Testis (tissue), 3 donors: ENCODE data around the gene MRI1. TPM values are rescaled to one million over a fixed set of nuclear protein-coding genes. Genes with fewer than 3 reads are reported as not detected.

ENCODE experiments used
- DNase-seq: peaks from one replicate; pipeline ENCODE4 v3.0.0-alpha.2; 2019
- H3K27ac ChIP-seq, 2 donors: fragments of 200-600 bp; sonication (generic); one replicate each; pipeline ENCODE4 v1.5.1; 2019
- H3K27me3 ChIP-seq: fragments of 200-600 bp; sonication (generic); one replicate; pipeline ENCODE4 v1.5.1; 2019
- H3K36me3 ChIP-seq: fragments of 200-600 bp; sonication (generic); one replicate; pipeline ENCODE4 v1.5.1; 2017; ENCODE audit warnings: low read depth; ENCODE audit errors: missing control alignments
- H3K4me1 ChIP-seq: fragments of 200-600 bp; sonication (generic); one replicate; pipeline ENCODE4 v1.5.1; 2019
- H3K4me3 ChIP-seq, 2 donors: fragments of 200-600 bp; sonication (generic); one replicate each; pipeline ENCODE4 v1.5.1; 2017 to 2019
- H3K9me3 ChIP-seq: fragments of 200-600 bp; sonication (generic); one replicate; pipeline ENCODE4 v1.5.1; 2017
- POLR2A ChIP-seq: fragments of 450-650 bp; IDR thresholded peaks from one replicate; pipeline ENCODE4 v1.6.1; 2017; ENCODE audit warnings: antibody characterized with exemption, mild to moderate bottlenecking, moderate library complexity
- WGBS, 2 donors: methylation state at CpG; one replicate each; pipeline ENCODE4 v1.1.5; 2018; 5-methylcytosine and 5-hydroxymethylcytosine counted together
- intact Hi-C: fragments of 100-400 bp; cut with DNase I; formaldehyde crosslinking; loops from one replicate; pipeline ENCODE4 v1.15.1; 2023; ENCODE audit warnings: low total_unique reads
- polyA plus RNA-seq: library from polyadenylated mRNA; stranded (reverse); fragments of 350-450 nt; fragmentation: Illumina TruSeq; extraction: RNeasy Lipid Tissue Mini Kit (QIAGEN cat#74804); gene quantifications from one replicate; pipeline ENCODE4 v1.2.3, GENCODE V29; 2014; ENCODE audit warnings: low read depth, low replicate concordance; ENCODE audit not compliant: insufficient read depth
- total RNA-seq, 2 donors: library from RNA; depleted of rRNA; stranded (reverse); fragments of >200 nt; gene quantifications; one replicate each; pipeline ENCODE4 v1.2.3, GENCODE V29; 2016
- TF ChIP-seq, protein P1 (sequence below), 3 experiments: fragments of 450-650 bp in 2 of 3; fragments of 200-600 bp in 1 of 3; sonication (generic) in 1 of 3; IDR thresholded peaks; one replicate each; pipeline ENCODE4 v1.5.1; 2016 to 2019; ENCODE audit warnings: antibody characterized with exemption in 3 of 3, mild to moderate bottlenecking in 2 of 3, moderate library complexity in 1 of 3

Gene MRI1
- total and polyA plus RNA-seq, 3 donors from 2014 or later, result 6.7 to 33.0 (median 26.5) TPM

- WGBS, 2 donors, result 59 to 62% methylated on average over 16 to 19 of the region's 19 CpGs
- H3K27me3 ChIP-seq, result no peaks in the 10 kb centered on the region
- no peaks in the 10 kb centered on the region for H3K9me3 ChIP-seq
- no peak for DNase-seq
- TF ChIP-seq, protein P1, sequence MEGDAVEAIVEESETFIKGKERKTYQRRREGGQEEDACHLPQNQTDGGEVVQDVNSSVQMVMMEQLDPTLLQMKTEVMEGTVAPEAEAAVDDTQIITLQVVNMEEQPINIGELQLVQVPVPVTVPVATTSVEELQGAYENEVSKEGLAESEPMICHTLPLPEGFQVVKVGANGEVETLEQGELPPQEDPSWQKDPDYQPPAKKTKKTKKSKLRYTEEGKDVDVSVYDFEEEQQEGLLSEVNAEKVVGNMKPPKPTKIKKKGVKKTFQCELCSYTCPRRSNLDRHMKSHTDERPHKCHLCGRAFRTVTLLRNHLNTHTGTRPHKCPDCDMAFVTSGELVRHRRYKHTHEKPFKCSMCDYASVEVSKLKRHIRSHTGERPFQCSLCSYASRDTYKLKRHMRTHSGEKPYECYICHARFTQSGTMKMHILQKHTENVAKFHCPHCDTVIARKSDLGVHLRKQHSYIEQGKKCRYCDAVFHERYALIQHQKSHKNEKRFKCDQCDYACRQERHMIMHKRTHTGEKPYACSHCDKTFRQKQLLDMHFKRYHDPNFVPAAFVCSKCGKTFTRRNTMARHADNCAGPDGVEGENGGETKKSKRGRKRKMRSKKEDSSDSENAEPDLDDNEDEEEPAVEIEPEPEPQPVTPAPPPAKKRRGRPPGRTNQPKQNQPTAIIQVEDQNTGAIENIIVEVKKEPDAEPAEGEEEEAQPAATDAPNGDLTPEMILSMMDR (IDR thresholded peaks at IDR 0.05), result no peak
- TF ChIP-seq POLR2A, result no peak
- H3K27ac ChIP-seq, result peak overlapping the region in 1 of 2 donors; percentile 14
- no peaks in the 10 kb centered on the region for H3K4me1 ChIP-seq
- intact Hi-C loops, result no loop called here
- peak overlapping the region in 1 of 2 donors; percentile 64 for H3K4me3 ChIP-seq
- H3K36me3 ChIP-seq, result no peaks in the 10 kb centered on the region
Measured at GRCh38 chr19:13765395-13766094, 1.2 kb downstream of the MRI1 start.

GRCh38 chr19:13766095-13766481 lies 1.8 kb downstream of the MRI1 start:
- Histone ChIP-seq H3K27me3 (no peaks in the 10 kb centered on the region), H3K9me3 (no peaks in the 10 kb centered on the region), H3K36me3 (no peaks in the 10 kb centered on the region), H3K4me1 (no peaks in the 10 kb centered on the region), H3K27ac (no peak overlapping the region), H3K4me3 (no peak overlapping the region)
- intact Hi-C loops, result no loop called here
- TF ChIP-seq, protein P1 (IDR thresholded peaks at IDR 0.05), result no peak
- no peak for TF ChIP-seq POLR2A
- WGBS, 2 donors, result 90 to 95% methylated on average over 3 of the region's 3 CpGs
- DNase-seq, result no peak

GRCh38 chr19:13768510-13768909 lies 4.2 kb downstream of the MRI1 start:
- no peaks in the 10 kb centered on the region for H3K27me3 ChIP-seq
- no peaks in the 10 kb centered on the region for H3K9me3 ChIP-seq
- no peaks in the 10 kb centered on the region for H3K36me3 ChIP-seq
- intact Hi-C loops, result no loop called here
- DNase-seq, result no peak
- TF ChIP-seq, protein P1 (IDR thresholded peaks at IDR 0.05), result no peak
- no peak for TF ChIP-seq POLR2A
- no peaks in the 10 kb centered on the region for H3K4me1 ChIP-seq
- H3K4me3 ChIP-seq, result no peak overlapping the region
- no peak overlapping the region for H3K27ac ChIP-seq
- 93 to 94% methylated on average over 18 to 19 of the region's 19 CpGs for WGBS, 2 donors

DNA sequence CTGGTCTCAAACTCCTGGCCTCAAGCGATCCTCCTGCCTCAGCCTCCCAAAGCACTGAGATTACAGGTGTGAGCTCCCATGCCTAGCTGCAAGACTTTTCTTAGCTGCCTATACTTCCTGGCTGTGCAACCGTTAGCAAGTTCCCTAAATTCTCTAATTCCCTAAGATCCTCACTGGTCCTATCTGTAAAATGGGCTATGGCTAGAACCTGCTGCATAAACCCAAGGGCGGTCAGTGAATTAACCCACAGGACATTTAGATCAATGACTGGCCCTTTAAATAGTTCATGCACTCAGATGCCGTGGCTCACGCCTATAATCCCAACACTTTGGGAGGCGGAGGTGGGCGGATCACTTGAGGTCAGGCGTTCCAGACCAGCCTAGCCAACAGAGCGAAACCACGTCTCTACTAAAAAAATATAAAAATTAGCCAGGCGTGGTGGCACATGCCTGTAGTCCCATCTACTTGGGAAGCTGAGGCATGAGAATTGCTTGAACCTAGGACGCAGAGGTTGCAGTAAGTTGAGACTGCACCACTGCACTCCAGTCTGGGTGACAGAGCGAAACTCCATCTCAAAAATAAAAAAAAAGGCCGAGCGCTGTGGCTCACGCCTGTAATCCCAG lies 5.8 kb downstream of the MRI1 start:
- TF ChIP-seq POLR2A, result no peak
- TF ChIP-seq, protein P1 (IDR thresholded peaks at IDR 0.05), result no peak
- H3K36me3 ChIP-seq, result no peaks in the 10 kb centered on the region
- intact Hi-C loops, result no loop called here
- no peak for DNase-seq
- peaks cover 6% of the 10 kb centered on the region for H3K4me1 ChIP-seq
- no peaks in the 10 kb centered on the region for H3K9me3 ChIP-seq
- no peak overlapping the region for H3K4me3 ChIP-seq
- H3K27me3 ChIP-seq, result no peaks in the 10 kb centered on the region
- WGBS, 2 donors, result 82 to 91% methylated on average over 16 of the region's 16 CpGs
- H3K27ac ChIP-seq, result no peak overlapping the region
